ENCODE measurements around the gene DVL1.
A peak's percentile ranks its signal among the peaks of the same experiment; 100 is the strongest.

The DVL1 gene

GRCh38 chr1:1354271-1355247, 5.3 kb upstream of the DVL1 start:
- DNase-seq: peak; percentile 21

- no peak for DNase-seq
These were observed 4.4 kb upstream of the DVL1 start for GRCh38 chr1:1353389-1354151.

- no peak for DNase-seq
These were observed 3.7 kb upstream of the DVL1 start for GRCh38 chr1:1352786-1353388.

- no peak for DNase-seq
These were observed 2.6 kb upstream of the DVL1 start for GRCh38 chr1:1351511-1352427.

- no peak for DNase-seq
These were observed 580 bp downstream of the DVL1 start for GRCh38 chr1:1348420-1349255.

GRCh38 chr1:1347663-1348419, 1.4 kb downstream of the DVL1 start:
- no peak for DNase-seq

- no peak for DNase-seq
These were observed 2.1 kb downstream of the DVL1 start for GRCh38 chr1:1347026-1347595.

GRCh38 chr1:1346501-1346890, 2.7 kb downstream of the DVL1 start:
- no peak for DNase-seq

GRCh38 chr1:1345860-1346500, 3.2 kb downstream of the DVL1 start:
- DNase-seq: no peak

- no peak for DNase-seq
These were observed 3.8 kb downstream of the DVL1 start for GRCh38 chr1:1345384-1345783.

GRCh38 chr1:1344655-1345361, 4.4 kb downstream of the DVL1 start:
- peak; percentile 62 for DNase-seq

GRCh38 chr1:1343811-1344421, 5.3 kb downstream of the DVL1 start:
- no peak for DNase-seq

- DNase-seq: no peak
These were observed 6.6 kb downstream of the DVL1 start for GRCh38 chr1:1342584-1343115.

- DNase-seq: no peak
These were observed 7.1 kb downstream of the DVL1 start for GRCh38 chr1:1342061-1342562.

- DNase-seq: no peak
These were observed 7.6 kb downstream of the DVL1 start for GRCh38 chr1:1341549-1342021.

- no peak for DNase-seq
These were observed 8.2 kb downstream of the DVL1 start for GRCh38 chr1:1340791-1341548.

GRCh38 chr1:1340185-1340584, 9.0 kb downstream of the DVL1 start:
- DNase-seq: no peak

Data from activated naive CD4-positive, alpha-beta T cell treated with Interleukin-2 at 50 U/mL for 16 hours (primary cell).